Stimulated activated CD4-positive, alpha-beta T cell treated with anti-CD3 and anti-CD28 coated beads, Interleukin-15, amount 100 ng/mL, for 48 hours (primary cell): Measurements from ENCODE around the gene VWCE.
A peak's percentile ranks its signal among the peaks of the same experiment; 100 is the strongest.

ENCODE experiments used
- DNase-seq, 2 donors: peaks; one replicate each; pipeline ENCODE4 v3.0.0-alpha.2; 2020; ENCODE audit warnings: low read depth in 2 of 2

The VWCE gene

GRCh38 chr11:61294717-61295595 lies at the start of gene VWCE:
Gene VWCE, minus strand, starts transcription at chr11:61295316. Its CDS starts 279 bp downstream, at chr11:61295037.
- DNase-seq: peak; percentile 59 to 67

- no peak for DNase-seq
Observed at GRCh38 chr11:61343792-61344745, 49.0 kb upstream of the VWCE start.

GRCh38 chr11:61342207-61342803 lies 47.2 kb upstream of the VWCE start:
- no peak for DNase-seq

- no peak for DNase-seq
Observed at GRCh38 chr11:61341706-61342105, 46.6 kb upstream of the VWCE start.

GRCh38 chr11:61340979-61341378 lies 45.9 kb upstream of the VWCE start:
- DNase-seq: no peak

GRCh38 chr11:61339490-61339878 lies 44.4 kb upstream of the VWCE start:
- DNase-seq: no peak

GRCh38 chr11:61338783-61339489 lies 43.8 kb upstream of the VWCE start:
- DNase-seq: no peak

- DNase-seq: no peak
Observed at GRCh38 chr11:61337706-61338470, 42.8 kb upstream of the VWCE start.

- peak; percentile 62 to 81 for DNase-seq
Observed at GRCh38 chr11:61336171-61336935, 41.2 kb upstream of the VWCE start.

GRCh38 chr11:61335355-61335710 lies 40.2 kb upstream of the VWCE start:
- no peak for DNase-seq

- no peak for DNase-seq
Observed at GRCh38 chr11:61334434-61335354, 39.6 kb upstream of the VWCE start.

- peak in 1 of 2 donors; percentile 7 for DNase-seq
Observed at GRCh38 chr11:61333550-61334433, 38.7 kb upstream of the VWCE start.

GRCh38 chr11:61332797-61333549 lies 37.9 kb upstream of the VWCE start, which contains the start of the genes DDB1 and TKFC:
Gene DDB1, minus strand, starts transcription at chr11:61333105. Its CDS starts 137 bp downstream, at chr11:61332968.
Gene TKFC, plus strand, starts transcription at chr11:61333228. Its CDS starts 1,501 bp downstream, at chr11:61334729.
- peak; percentile 94 to 98 for DNase-seq

GRCh38 chr11:61332281-61332796 lies 37.2 kb upstream of the VWCE start:
- DNase-seq: no peak

GRCh38 chr11:61331651-61332050 lies 36.5 kb upstream of the VWCE start:
- DNase-seq: no peak

- no peak for DNase-seq
Observed at GRCh38 chr11:61329871-61330270, 34.8 kb upstream of the VWCE start.

GRCh38 chr11:61328351-61328750 lies 33.2 kb upstream of the VWCE start:
- DNase-seq: no peak
